ENCODE data around the gene TRNP1. TPM values are rescaled to one million over a fixed set of nuclear protein-coding genes. Genes with fewer than 3 reads are reported as not detected.

The TRNP1 gene
- polyA plus RNA-seq, 1 donor from 2014 or later, result 11.0 TPM

DNA sequence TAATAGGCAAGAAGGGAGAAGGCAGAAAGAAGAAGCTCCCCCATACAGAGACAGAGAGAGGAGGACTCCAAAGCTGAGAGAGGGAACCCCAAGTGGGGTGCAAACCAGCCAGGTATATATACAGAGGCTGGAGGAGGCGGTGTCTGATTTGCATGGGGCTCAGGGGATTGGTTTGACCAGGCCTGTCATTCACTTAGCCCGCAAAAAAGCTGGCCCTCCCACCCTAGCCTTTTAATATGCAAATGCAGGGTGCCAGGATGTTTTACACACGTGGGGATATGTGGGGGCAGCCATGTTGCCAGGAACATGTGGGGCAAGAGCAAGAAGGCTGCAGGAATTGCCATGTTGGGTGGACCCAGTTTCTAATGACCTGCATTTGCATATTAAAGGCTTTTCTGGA, 56.1 kb downstream of the TRNP1 start:
- Histone ChIP-seq H3K27me3 (ENCODE audit: insufficient read depth, low read depth, low read length) (no peaks in the 10 kb centered on the region), H3K79me2 (replicated peaks; ENCODE audit: insufficient read depth, low read length) (no peaks in the 10 kb centered on the region), H2AFZ (ENCODE audit: low read depth, low read length) (no peak overlapping the region), H3K9me3 (ENCODE audit: low read length) (no peaks in the 10 kb centered on the region), H3F3A (ENCODE audit: insufficient read depth, low read length, poor library complexity, severe bottlenecking) (no peaks in the 10 kb centered on the region), H4K20me1 (ENCODE audit: insufficient read depth) (no peaks in the 10 kb centered on the region), H3K9me2 (ENCODE audit: insufficient read depth, low read length) (no peaks in the 10 kb centered on the region), H3K9ac (ENCODE audit: low read length) (no peak overlapping the region), H3K36me3 (ENCODE audit: insufficient read depth, low read length) (no peaks in the 10 kb centered on the region), H3K4me2 (ENCODE audit: low read length) (no peak overlapping the region), H3K4me3 (ENCODE audit: low read length) (no peak overlapping the region), H3K27ac (ENCODE audit: low read length) (no peak overlapping the region)
- TF ChIP-seq MXI1 (conservative IDR thresholded peaks at IDR 0.05; ENCODE audit: poor library complexity, severe bottlenecking), result no peak
- no peak for TF ChIP-seq EP300 (conservative IDR thresholded peaks at IDR 0.05; ENCODE audit: poor library complexity, severe bottlenecking)
- TF ChIP-seq RAD21 (conservative IDR thresholded peaks at IDR 0.05), result no peak
- TF ChIP-seq, protein P1, sequence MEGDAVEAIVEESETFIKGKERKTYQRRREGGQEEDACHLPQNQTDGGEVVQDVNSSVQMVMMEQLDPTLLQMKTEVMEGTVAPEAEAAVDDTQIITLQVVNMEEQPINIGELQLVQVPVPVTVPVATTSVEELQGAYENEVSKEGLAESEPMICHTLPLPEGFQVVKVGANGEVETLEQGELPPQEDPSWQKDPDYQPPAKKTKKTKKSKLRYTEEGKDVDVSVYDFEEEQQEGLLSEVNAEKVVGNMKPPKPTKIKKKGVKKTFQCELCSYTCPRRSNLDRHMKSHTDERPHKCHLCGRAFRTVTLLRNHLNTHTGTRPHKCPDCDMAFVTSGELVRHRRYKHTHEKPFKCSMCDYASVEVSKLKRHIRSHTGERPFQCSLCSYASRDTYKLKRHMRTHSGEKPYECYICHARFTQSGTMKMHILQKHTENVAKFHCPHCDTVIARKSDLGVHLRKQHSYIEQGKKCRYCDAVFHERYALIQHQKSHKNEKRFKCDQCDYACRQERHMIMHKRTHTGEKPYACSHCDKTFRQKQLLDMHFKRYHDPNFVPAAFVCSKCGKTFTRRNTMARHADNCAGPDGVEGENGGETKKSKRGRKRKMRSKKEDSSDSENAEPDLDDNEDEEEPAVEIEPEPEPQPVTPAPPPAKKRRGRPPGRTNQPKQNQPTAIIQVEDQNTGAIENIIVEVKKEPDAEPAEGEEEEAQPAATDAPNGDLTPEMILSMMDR (IDR thresholded peaks at IDR 0.05; ENCODE audit: poor library complexity, severe bottlenecking), result no peak
- TF ChIP-seq, protein P2, sequence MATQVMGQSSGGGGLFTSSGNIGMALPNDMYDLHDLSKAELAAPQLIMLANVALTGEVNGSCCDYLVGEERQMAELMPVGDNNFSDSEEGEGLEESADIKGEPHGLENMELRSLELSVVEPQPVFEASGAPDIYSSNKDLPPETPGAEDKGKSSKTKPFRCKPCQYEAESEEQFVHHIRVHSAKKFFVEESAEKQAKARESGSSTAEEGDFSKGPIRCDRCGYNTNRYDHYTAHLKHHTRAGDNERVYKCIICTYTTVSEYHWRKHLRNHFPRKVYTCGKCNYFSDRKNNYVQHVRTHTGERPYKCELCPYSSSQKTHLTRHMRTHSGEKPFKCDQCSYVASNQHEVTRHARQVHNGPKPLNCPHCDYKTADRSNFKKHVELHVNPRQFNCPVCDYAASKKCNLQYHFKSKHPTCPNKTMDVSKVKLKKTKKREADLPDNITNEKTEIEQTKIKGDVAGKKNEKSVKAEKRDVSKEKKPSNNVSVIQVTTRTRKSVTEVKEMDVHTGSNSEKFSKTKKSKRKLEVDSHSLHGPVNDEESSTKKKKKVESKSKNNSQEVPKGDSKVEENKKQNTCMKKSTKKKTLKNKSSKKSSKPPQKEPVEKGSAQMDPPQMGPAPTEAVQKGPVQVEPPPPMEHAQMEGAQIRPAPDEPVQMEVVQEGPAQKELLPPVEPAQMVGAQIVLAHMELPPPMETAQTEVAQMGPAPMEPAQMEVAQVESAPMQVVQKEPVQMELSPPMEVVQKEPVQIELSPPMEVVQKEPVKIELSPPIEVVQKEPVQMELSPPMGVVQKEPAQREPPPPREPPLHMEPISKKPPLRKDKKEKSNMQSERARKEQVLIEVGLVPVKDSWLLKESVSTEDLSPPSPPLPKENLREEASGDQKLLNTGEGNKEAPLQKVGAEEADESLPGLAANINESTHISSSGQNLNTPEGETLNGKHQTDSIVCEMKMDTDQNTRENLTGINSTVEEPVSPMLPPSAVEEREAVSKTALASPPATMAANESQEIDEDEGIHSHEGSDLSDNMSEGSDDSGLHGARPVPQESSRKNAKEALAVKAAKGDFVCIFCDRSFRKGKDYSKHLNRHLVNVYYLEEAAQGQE (IDR thresholded peaks at IDR 0.05; ENCODE audit: borderline replicate concordance), result no peak
- TF ChIP-seq POLR2AphosphoS5 (IDR thresholded peaks at IDR 0.05), result no peak
- TF ChIP-seq TAF1 (IDR thresholded peaks at IDR 0.05; ENCODE audit: low read depth), result no peak
- no peak for TF ChIP-seq SMC3 (conservative IDR thresholded peaks at IDR 0.05; ENCODE audit: poor library complexity)
- TF ChIP-seq EZH2 (IDR thresholded peaks at IDR 0.05; ENCODE audit: borderline replicate concordance, insufficient read depth, low read length, poor library complexity, severe bottlenecking), result no peak

Other genes starting within 250 kb of the TRNP1 start
- 4.7 and 5.9 TPM in 2 replicates for gene PIGV, start 205.7 kb upstream of the TRNP1 start, polyA plus RNA-seq
- gene ZDHHC18, start 167.0 kb upstream of the TRNP1 start, polyA plus RNA-seq, result 23.7 and 27.3 TPM in 2 replicates
- 0.25 TPM in 1 of 2 replicates, not detected in the other for gene SFN, start 130.5 kb upstream of the TRNP1 start, polyA plus RNA-seq
- gene GPN2, start 103.4 kb upstream of the TRNP1 start, polyA plus RNA-seq, result 17.7 and 20.2 TPM in 2 replicates
- gene GPATCH3, start 93.2 kb upstream of the TRNP1 start, polyA plus RNA-seq, result 6.6 and 7.1 TPM in 2 replicates
- not detected in 2 replicates for gene NR0B2, start 79.7 kb upstream of the TRNP1 start, polyA plus RNA-seq
- gene NUDC, start 71.9 kb upstream of the TRNP1 start, polyA plus RNA-seq, result 20.6 and 32.1 TPM in 2 replicates
- gene KDF1, start 33.2 kb upstream of the TRNP1 start, polyA plus RNA-seq, result not detected in 2 replicates
- gene TENT5B, start 19.2 kb downstream of the TRNP1 start, polyA plus RNA-seq, result not detected in 2 replicates
- 1.1 and 1.5 TPM in 2 replicates for gene SLC9A1, start 161.4 kb downstream of the TRNP1 start, polyA plus RNA-seq
- gene WDTC1, start 240.9 kb downstream of the TRNP1 start, polyA plus RNA-seq, result 10.9 and 14.5 TPM in 2 replicates